Activated naive CD4-positive, alpha-beta T cell treated with anti-CD3 and anti-CD28 coated beads, Interleukin-2, amount 10 ng/mL, durations not matched to agents 7 days and 5 days (primary cell): ENCODE data around the gene CCHCR1.

Source experiments
- CTCF ChIA-PET: fragments of 350-600 bp; sonication (Branson Sonifier 250); formaldehyde crosslinking; loops from one replicate; lab custom pipeline; 2021; ENCODE audit warnings: antibody characterized with exemption; lab: Charles Lee
- DNase-seq: peaks from one replicate; pipeline ENCODE4 v3.0.0-alpha.2; 2020
- H3K27ac Mint-ChIP-seq: one replicate; pipeline ENCODE4 v1.8.0; 2021; ENCODE audit warnings: mild to moderate bottlenecking, moderate library complexity, mixed read lengths
- H3K27me3 Mint-ChIP-seq: one replicate; pipeline ENCODE4 v1.8.0; 2021; ENCODE audit warnings: mild to moderate bottlenecking, mixed read lengths
- H3K36me3 Mint-ChIP-seq: one replicate; pipeline ENCODE4 v1.8.0; 2021; ENCODE audit warnings: mixed read lengths
- H3K4me1 Mint-ChIP-seq: one replicate; pipeline ENCODE4 v1.8.0; 2021; ENCODE audit warnings: mixed read lengths
- H3K4me3 Mint-ChIP-seq: one replicate; pipeline ENCODE4 v1.8.0; 2021; ENCODE audit warnings: mild to moderate bottlenecking, moderate library complexity, mixed read lengths
- H3K9me3 Mint-ChIP-seq: one replicate; pipeline ENCODE4 v1.8.0; 2021; ENCODE audit warnings: mixed read lengths

Gene CCHCR1

GRCh38 chr6:31162463-31163165 is 5.0 kb upstream of the CCHCR1 start:
- Mint-ChIP-seq H3K27me3 (no peaks in the 10 kb centered on the region), H3K27ac (no peak overlapping the region), H3K4me1 (peaks cover 48% of the 10 kb centered on the region), H3K36me3 (peaks cover 47% of the 10 kb centered on the region), H3K9me3 (no peaks in the 10 kb centered on the region), H3K4me3 (no peak overlapping the region)
- DNase-seq = no peak
- CTCF ChIA-PET = no interaction called here

GRCh38 chr6:31161216-31162126 is 3.9 kb upstream of the CCHCR1 start:
- Mint-ChIP-seq H3K27me3 (no peaks in the 10 kb centered on the region), H3K4me3 (peak overlapping the region; percentile 51), H3K36me3 (peaks cover 45% of the 10 kb centered on the region), H3K27ac (no peak overlapping the region), H3K9me3 (no peaks in the 10 kb centered on the region), H3K4me1 (peaks cover 60% of the 10 kb centered on the region)
- CTCF ChIA-PET = interaction anchor here (1.5 to 2.6 kb wide), 2 partner anchors 33 to 205 kb away, joined by 3 to 6 read pairs; no protein-coding TSS in a partner anchor
- no peak for DNase-seq

- no peaks in the 10 kb centered on the region for H3K27me3 Mint-ChIP-seq
- H3K9me3 Mint-ChIP-seq = no peaks in the 10 kb centered on the region
- peaks cover 54% of the 10 kb centered on the region for H3K36me3 Mint-ChIP-seq
- peak overlapping the region; percentile 95 for H3K4me3 Mint-ChIP-seq
- peaks cover 62% of the 10 kb centered on the region for H3K4me1 Mint-ChIP-seq
- peak; percentile 51 for DNase-seq
- peak overlapping the region; percentile 87 for H3K27ac Mint-ChIP-seq
- CTCF ChIA-PET = interaction anchor here (0.7 to 2.6 kb wide), 8 partner anchors 28 to 207 kb away, joined by 3 to 10 read pairs (median 4); no protein-coding TSS in a partner anchor
Measured at GRCh38 chr6:31158863-31159855, 1.6 kb upstream of the CCHCR1 start.

- H3K9me3 Mint-ChIP-seq = no peaks in the 10 kb centered on the region
- H3K36me3 Mint-ChIP-seq = peaks cover 50% of the 10 kb centered on the region
- H3K27me3 Mint-ChIP-seq = no peaks in the 10 kb centered on the region
- peak within 1 kb of the TSS; percentile 87 for H3K27ac Mint-ChIP-seq
- CTCF ChIA-PET = interaction anchor here (0.7 to 2.1 kb wide), 7 partner anchors 29 to 208 kb away, joined by 3 to 10 read pairs (median 3); no protein-coding TSS in a partner anchor
- H3K4me3 Mint-ChIP-seq = peak within 1 kb of the TSS; percentile 95
- peak; percentile 100 for DNase-seq
- peaks cover 55% of the 10 kb centered on the region for H3K4me1 Mint-ChIP-seq
Measured at GRCh38 chr6:31158140-31158862, 699 bp upstream of the CCHCR1 start, which contains the start of gene TCF19. TSS of gene TCF19 (plus strand) at chr6:31158589. CDS start at chr6:31159470, 881 bp downstream.

- peaks cover 44% of the 10 kb centered on the region for H3K4me1 Mint-ChIP-seq
- no peaks in the 10 kb centered on the region for H3K27me3 Mint-ChIP-seq
- CTCF ChIA-PET = no interaction called here
- H3K27ac Mint-ChIP-seq = no peak overlapping the region
- no peak for DNase-seq
- H3K36me3 Mint-ChIP-seq = peaks cover 35% of the 10 kb centered on the region
- H3K9me3 Mint-ChIP-seq = no peaks in the 10 kb centered on the region
- peak overlapping the region; percentile 95 for H3K4me3 Mint-ChIP-seq
Measured at GRCh38 chr6:31156641-31157040, 961 bp downstream of the CCHCR1 start.

- peaks cover 26% of the 10 kb centered on the region for H3K4me1 Mint-ChIP-seq
Measured at GRCh38 chr6:31154436-31154835, 3.2 kb downstream of the CCHCR1 start.

GRCh38 chr6:31152781-31153180 is 4.8 kb downstream of the CCHCR1 start:
- Mint-ChIP-seq H3K36me3 (peaks cover 17% of the 10 kb centered on the region), H3K27ac (no peak overlapping the region), H3K4me3 (no peak overlapping the region), H3K27me3 (no peaks in the 10 kb centered on the region), H3K9me3 (no peaks in the 10 kb centered on the region), H3K4me1 (peaks cover 15% of the 10 kb centered on the region)
- CTCF ChIA-PET = interaction anchor here (0.6 to 1.5 kb wide), 2 partner anchors 24 to 228 kb away, joined by 3 to 6 read pairs; no protein-coding TSS in a partner anchor
- DNase-seq = no peak

More at GRCh38 chr6:31154436-31154835, 3.2 kb downstream of the CCHCR1 start:
- peak overlapping the region; percentile 68 for H3K27ac Mint-ChIP-seq
- CTCF ChIA-PET = no interaction called here
- peaks cover 26% of the 10 kb centered on the region for H3K36me3 Mint-ChIP-seq
- H3K27me3 Mint-ChIP-seq = no peaks in the 10 kb centered on the region
- no peaks in the 10 kb centered on the region for H3K9me3 Mint-ChIP-seq
- no peak overlapping the region for H3K4me3 Mint-ChIP-seq
- DNase-seq = no peak

GRCh38 chr6:31149827-31150447 is 7.7 kb downstream of the CCHCR1 start:
- no peak for DNase-seq
- Mint-ChIP-seq H3K27me3 (no peaks in the 10 kb centered on the region), H3K9me3 (no peaks in the 10 kb centered on the region), H3K36me3 (peaks cover 16% of the 10 kb centered on the region), H3K4me3 (no peak overlapping the region), H3K27ac (no peak overlapping the region), H3K4me1 (no peaks in the 10 kb centered on the region)
- CTCF ChIA-PET = interaction anchor here (1.4 to 1.6 kb wide), 2 partner anchors 11 to 13 kb away, joined by 3 to 4 read pairs; partner anchors contain the start of gene PSORS1C2

- Mint-ChIP-seq H3K36me3 (peaks cover 9% of the 10 kb centered on the region), H3K27me3 (no peaks in the 10 kb centered on the region), H3K27ac (no peak overlapping the region), H3K4me3 (no peak overlapping the region), H3K9me3 (no peaks in the 10 kb centered on the region), H3K4me1 (no peaks in the 10 kb centered on the region)
- CTCF ChIA-PET = interaction anchor here (1.0 to 1.7 kb wide), 4 partner anchors 8 to 221 kb away, joined by 3 to 9 read pairs (median 4); no protein-coding TSS in a partner anchor
- DNase-seq = no peak
Measured at GRCh38 chr6:31145386-31145785, 12.2 kb downstream of the CCHCR1 start.

GRCh38 chr6:31144970-31145340 is 12.6 kb downstream of the CCHCR1 start:
- no peaks in the 10 kb centered on the region for H3K9me3 Mint-ChIP-seq
- no peak overlapping the region for H3K4me3 Mint-ChIP-seq
- H3K36me3 Mint-ChIP-seq = peaks cover 9% of the 10 kb centered on the region
- no peak overlapping the region for H3K27ac Mint-ChIP-seq
- peaks cover 3% of the 10 kb centered on the region for H3K27me3 Mint-ChIP-seq
- CTCF ChIA-PET = interaction anchor here (1.4 to 1.7 kb wide), 3 partner anchors 13 to 222 kb away, joined by 3 to 9 read pairs (median 5); no protein-coding TSS in a partner anchor
- no peaks in the 10 kb centered on the region for H3K4me1 Mint-ChIP-seq
- DNase-seq = no peak

GRCh38 chr6:31144296-31144969 is 13.2 kb downstream of the CCHCR1 start:
- Mint-ChIP-seq H3K4me1 (no peaks in the 10 kb centered on the region), H3K4me3 (no peak overlapping the region), H3K9me3 (no peaks in the 10 kb centered on the region), H3K27me3 (peaks cover 6% of the 10 kb centered on the region), H3K27ac (no peak overlapping the region), H3K36me3 (peaks cover 9% of the 10 kb centered on the region)
- CTCF ChIA-PET = interaction anchor here (1.1 to 1.7 kb wide), 3 partner anchors 13 to 48 kb away, joined by 5 to 9 read pairs (median 5); no protein-coding TSS in a partner anchor
- DNase-seq = no peak

- H3K4me3 Mint-ChIP-seq = no peak overlapping the region
- no peak for DNase-seq
- peaks cover 9% of the 10 kb centered on the region for H3K36me3 Mint-ChIP-seq
- H3K9me3 Mint-ChIP-seq = no peaks in the 10 kb centered on the region
- H3K27ac Mint-ChIP-seq = no peak overlapping the region
- CTCF ChIA-PET = interaction anchor here (1.0 to 1.1 kb wide), 2 partner anchors 14 to 49 kb away, joined by 5 read pairs; no protein-coding TSS in a partner anchor
- H3K27me3 Mint-ChIP-seq = peaks cover 10% of the 10 kb centered on the region
- no peaks in the 10 kb centered on the region for H3K4me1 Mint-ChIP-seq
Measured at GRCh38 chr6:31143148-31143547, 14.5 kb downstream of the CCHCR1 start.
